Lower lobe of right lung (tissue), 2 donors: Measurements from ENCODE around the gene ABCG8. TPM values are rescaled to one million over a fixed set of nuclear protein-coding genes. Genes with fewer than 3 reads are reported as not detected.

Source experiments
- ATAC-seq, 2 donors: fragments of 200-7000 bp; cut with Tn5 transposase; one replicate each; pipeline ENCODE4 v1.9.1; 2020 to 2022; ENCODE audit warnings: mild to moderate bottlenecking in 2 of 2, moderate library complexity in 2 of 2
- DNase-seq: peaks from one replicate; pipeline ENCODE4 v3.0.0-alpha.2; 2020
- H3K27ac ChIP-seq: fragments of 200-600 bp; one replicate; pipeline ENCODE4 v1.8.0; 2022
- H3K27me3 ChIP-seq: fragments of 200-600 bp; one replicate; pipeline ENCODE4 v1.8.0; 2022; ENCODE audit warnings: low read depth
- H3K36me3 ChIP-seq: fragments of 200-600 bp; one replicate; pipeline ENCODE4 v1.8.0; 2022; ENCODE audit warnings: mild to moderate bottlenecking
- H3K4me1 ChIP-seq: fragments of 200-600 bp; one replicate; pipeline ENCODE4 v1.8.0; 2022
- H3K4me3 ChIP-seq: fragments of 200-600 bp; one replicate; pipeline ENCODE4 v1.8.0; 2022; ENCODE audit warnings: mild to moderate bottlenecking
- H3K9me3 ChIP-seq: fragments of 200-600 bp; one replicate; pipeline ENCODE4 v1.8.0; 2022
- CTCF ChIP-seq: fragments of 200-600 bp; IDR thresholded peaks from one replicate; pipeline ENCODE4 v1.8.0; 2022; ENCODE audit warnings: antibody characterized with exemption, mild to moderate bottlenecking
- intact Hi-C: fragments of 100-400 bp; cut with DNase I; formaldehyde crosslinking; loops from one replicate; pipeline ENCODE4 v1.11.0; 2022
- total RNA-seq: library from RNA; stranded (reverse); fragmentation: NEBNext Ultra II Directional; extraction: Animal tissue kit (Norgen Biotek cat#: 25700); gene quantifications from one replicate; pipeline ENCODE4 v1.2.1, GENCODE V29; 2021
- donor health status: DM: no; HTN: yes; CAD: no; lungs with severe emphysema.

Gene ABCG8
- total RNA-seq, 1 donor from 2014 or later: not detected

- no peak overlapping the region for H3K27ac ChIP-seq
- DNase-seq: no peak
- TF ChIP-seq CTCF: no peak
- ATAC-seq: no peak
- no peaks in the 10 kb centered on the region for H3K27me3 ChIP-seq
- no peaks in the 10 kb centered on the region for H3K9me3 ChIP-seq
- no peaks in the 10 kb centered on the region for H3K4me1 ChIP-seq
- no peak overlapping the region for H3K4me3 ChIP-seq
- intact Hi-C loops: no loop called here
- no peaks in the 10 kb centered on the region for H3K36me3 ChIP-seq
Observed at GRCh38 chr2:43837831-43838559, 776 bp upstream of the ABCG8 start.

- no peak for DNase-seq
- no peak for ATAC-seq
Observed at GRCh38 chr2:43839776-43840564, 1.2 kb downstream of the ABCG8 start.

GRCh38 chr2:43840965-43841364 lies 2.2 kb downstream of the ABCG8 start:
- DNase-seq (no peak), ATAC-seq (no peak)
- no peak for TF ChIP-seq CTCF
- Histone ChIP-seq H3K4me1 (no peaks in the 10 kb centered on the region), H3K4me3 (no peak overlapping the region), H3K27me3 (no peaks in the 10 kb centered on the region), H3K36me3 (no peaks in the 10 kb centered on the region), H3K27ac (no peak overlapping the region), H3K9me3 (no peaks in the 10 kb centered on the region)
- intact Hi-C loops: no loop called here

More at GRCh38 chr2:43839776-43840564, 1.2 kb downstream of the ABCG8 start:
- Histone ChIP-seq H3K36me3 (no peaks in the 10 kb centered on the region), H3K9me3 (no peaks in the 10 kb centered on the region), H3K4me3 (no peak overlapping the region), H3K4me1 (no peaks in the 10 kb centered on the region), H3K27ac (no peak overlapping the region), H3K27me3 (no peaks in the 10 kb centered on the region)
- intact Hi-C loops: no loop called here
- no peak for TF ChIP-seq CTCF

GRCh38 chr2:43841949-43842865 lies 3.4 kb downstream of the ABCG8 start:
- Histone ChIP-seq H3K36me3 (no peaks in the 10 kb centered on the region), H3K4me1 (no peaks in the 10 kb centered on the region), H3K27me3 (no peaks in the 10 kb centered on the region), H3K27ac (no peak overlapping the region), H3K9me3 (no peaks in the 10 kb centered on the region), H3K4me3 (no peak overlapping the region)
- intact Hi-C loops: no loop called here
- ATAC-seq (no peak), DNase-seq (no peak)
- TF ChIP-seq CTCF: no peak

- H3K27me3 ChIP-seq: no peaks in the 10 kb centered on the region
- no peaks in the 10 kb centered on the region for H3K36me3 ChIP-seq
- H3K27ac ChIP-seq: no peak overlapping the region
- no peak for TF ChIP-seq CTCF
- no peaks in the 10 kb centered on the region for H3K9me3 ChIP-seq
- intact Hi-C loops: no loop called here
- H3K4me1 ChIP-seq: no peaks in the 10 kb centered on the region
- ATAC-seq (no peak), DNase-seq (no peak)
- no peak overlapping the region for H3K4me3 ChIP-seq
Observed at GRCh38 chr2:43842866-43843226, 4.1 kb downstream of the ABCG8 start.
